ENCODE results near the gene SCUBE3.

SCUBE3 gene

DNA sequence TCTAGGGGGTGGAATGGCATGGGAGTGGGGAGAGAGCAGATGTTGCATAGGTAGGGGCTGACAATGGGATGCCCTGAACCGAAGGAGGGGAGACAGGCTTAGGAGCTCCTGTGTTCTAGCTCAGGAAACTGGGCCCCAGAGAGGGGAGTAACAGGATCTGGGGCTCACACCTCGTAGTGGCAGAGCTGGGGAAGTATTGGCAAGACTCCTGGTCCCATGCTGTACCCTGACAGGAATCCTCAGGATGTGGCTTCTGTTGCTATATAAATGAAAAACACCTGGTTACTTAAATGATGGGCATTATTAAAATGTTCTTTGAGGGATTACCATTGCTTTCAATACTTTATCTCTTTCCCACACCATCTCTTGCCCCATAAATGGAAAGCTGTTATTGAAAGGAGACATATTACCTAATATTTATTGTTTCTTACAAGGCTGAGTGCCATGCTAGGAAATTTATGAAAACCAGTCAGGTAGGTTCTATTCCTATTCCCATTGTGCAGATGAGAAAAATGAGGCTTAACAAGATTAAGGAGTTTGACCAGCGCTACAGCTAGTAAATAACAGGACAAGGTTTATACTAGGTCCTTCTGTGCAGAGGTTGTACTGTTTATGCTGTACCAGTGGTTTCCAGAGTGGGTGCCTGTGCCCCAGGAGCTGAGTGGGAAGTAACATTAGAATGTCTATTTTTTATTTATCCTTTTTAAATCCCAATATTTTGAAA is 37.3 kb upstream of the SCUBE3 start:
- no peak for TF ChIP-seq TOX (CRISPR knock-in tag; IDR thresholded peaks at IDR 0.05; ENCODE audit: borderline replicate concordance)
- TF ChIP-seq, protein P1, sequence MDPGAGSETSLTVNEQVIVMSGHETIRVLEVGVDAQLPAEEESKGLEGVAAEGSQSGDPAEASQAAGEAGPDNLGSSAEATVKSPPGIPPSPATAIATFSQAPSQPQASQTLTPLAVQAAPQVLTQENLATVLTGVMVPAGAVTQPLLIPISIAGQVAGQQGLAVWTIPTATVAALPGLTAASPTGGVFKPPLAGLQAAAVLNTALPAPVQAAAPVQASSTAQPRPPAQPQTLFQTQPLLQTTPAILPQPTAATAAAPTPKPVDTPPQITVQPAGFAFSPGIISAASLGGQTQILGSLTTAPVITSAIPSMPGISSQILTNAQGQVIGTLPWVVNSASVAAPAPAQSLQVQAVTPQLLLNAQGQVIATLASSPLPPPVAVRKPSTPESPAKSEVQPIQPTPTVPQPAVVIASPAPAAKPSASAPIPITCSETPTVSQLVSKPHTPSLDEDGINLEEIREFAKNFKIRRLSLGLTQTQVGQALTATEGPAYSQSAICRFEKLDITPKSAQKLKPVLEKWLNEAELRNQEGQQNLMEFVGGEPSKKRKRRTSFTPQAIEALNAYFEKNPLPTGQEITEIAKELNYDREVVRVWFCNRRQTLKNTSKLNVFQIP (CRISPR knock-in tag; IDR thresholded peaks at IDR 0.05; ENCODE audit: borderline replicate concordance, low read depth) = no peak
- no peak for TF ChIP-seq TCF4 (CRISPR knock-in tag; IDR thresholded peaks at IDR 0.05; ENCODE audit: borderline replicate concordance)
- TF ChIP-seq CREB5 (CRISPR knock-in tag; IDR thresholded peaks at IDR 0.05; ENCODE audit: low read depth) = no peak
- no peak for TF ChIP-seq BACH2 (CRISPR knock-in tag; IDR thresholded peaks at IDR 0.05; ENCODE audit: borderline replicate concordance)
- no peak for TF ChIP-seq ZFP3 (CRISPR knock-in tag; IDR thresholded peaks at IDR 0.05)
- TF ChIP-seq ZNF8 (CRISPR knock-in tag; IDR thresholded peaks at IDR 0.05) = no peak
- TF ChIP-seq ZNF565 (CRISPR knock-in tag; conservative IDR thresholded peaks at IDR 0.05; ENCODE audit: low read depth) = no peak
- TF ChIP-seq ARNTL (CRISPR knock-in tag; IDR thresholded peaks at IDR 0.05; ENCODE audit: borderline replicate concordance, low read depth) = no peak
- no peak for TF ChIP-seq SNAI2 (CRISPR knock-in tag; IDR thresholded peaks at IDR 0.05)
- no peak for TF ChIP-seq ZFP30 (CRISPR knock-in tag; IDR thresholded peaks at IDR 0.05)
- no peak for TF ChIP-seq ESRRG (CRISPR knock-in tag; IDR thresholded peaks at IDR 0.05)
- TF ChIP-seq, protein P2, sequence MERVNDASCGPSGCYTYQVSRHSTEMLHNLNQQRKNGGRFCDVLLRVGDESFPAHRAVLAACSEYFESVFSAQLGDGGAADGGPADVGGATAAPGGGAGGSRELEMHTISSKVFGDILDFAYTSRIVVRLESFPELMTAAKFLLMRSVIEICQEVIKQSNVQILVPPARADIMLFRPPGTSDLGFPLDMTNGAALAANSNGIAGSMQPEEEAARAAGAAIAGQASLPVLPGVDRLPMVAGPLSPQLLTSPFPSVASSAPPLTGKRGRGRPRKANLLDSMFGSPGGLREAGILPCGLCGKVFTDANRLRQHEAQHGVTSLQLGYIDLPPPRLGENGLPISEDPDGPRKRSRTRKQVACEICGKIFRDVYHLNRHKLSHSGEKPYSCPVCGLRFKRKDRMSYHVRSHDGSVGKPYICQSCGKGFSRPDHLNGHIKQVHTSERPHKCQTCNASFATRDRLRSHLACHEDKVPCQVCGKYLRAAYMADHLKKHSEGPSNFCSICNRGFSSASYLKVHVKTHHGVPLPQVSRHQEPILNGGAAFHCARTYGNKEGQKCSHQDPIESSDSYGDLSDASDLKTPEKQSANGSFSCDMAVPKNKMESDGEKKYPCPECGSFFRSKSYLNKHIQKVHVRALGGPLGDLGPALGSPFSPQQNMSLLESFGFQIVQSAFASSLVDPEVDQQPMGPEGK (CRISPR knock-in tag; IDR thresholded peaks at IDR 0.05; ENCODE audit: borderline replicate concordance) = no peak
- no peak for TF ChIP-seq ZNF70 (CRISPR knock-in tag; IDR thresholded peaks at IDR 0.05)
- no peak for TF ChIP-seq CSDC2 (CRISPR knock-in tag; IDR thresholded peaks at IDR 0.05)
- no peak for ATAC-seq

DNA sequence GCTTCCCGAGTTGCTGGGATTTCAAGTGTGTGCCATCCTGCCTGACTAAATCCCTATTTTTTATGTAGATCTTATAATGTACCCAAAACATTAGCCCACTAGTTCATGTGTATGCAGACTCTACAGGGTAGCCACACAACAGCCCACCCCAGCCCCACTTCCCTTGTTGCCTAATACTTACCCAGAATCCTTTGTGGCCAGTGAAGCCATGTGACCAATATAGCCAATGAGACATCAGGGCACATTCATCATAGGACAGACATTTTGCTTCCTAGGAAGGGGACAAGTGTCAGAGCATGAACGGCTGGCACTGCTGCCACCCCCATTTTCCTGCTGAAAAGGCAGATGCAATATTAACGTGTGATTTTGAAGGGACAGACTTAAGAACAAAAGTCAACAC is 36.6 kb upstream of the SCUBE3 start:
- no peak for ATAC-seq
- TF ChIP-seq, protein P1 (CRISPR knock-in tag; IDR thresholded peaks at IDR 0.05; ENCODE audit: borderline replicate concordance, low read depth) = no peak
- TF ChIP-seq ZC3H10 (CRISPR knock-in tag; IDR thresholded peaks at IDR 0.05) = no peak
- TF ChIP-seq TSHZ2 (CRISPR knock-in tag; IDR thresholded peaks at IDR 0.05) = no peak
- no peak for TF ChIP-seq ARNTL (CRISPR knock-in tag; IDR thresholded peaks at IDR 0.05; ENCODE audit: borderline replicate concordance, low read depth)
- TF ChIP-seq TOX (CRISPR knock-in tag; IDR thresholded peaks at IDR 0.05; ENCODE audit: borderline replicate concordance) = no peak
- no peak for TF ChIP-seq CREB5 (CRISPR knock-in tag; IDR thresholded peaks at IDR 0.05; ENCODE audit: low read depth)
- no peak for TF ChIP-seq ZNF565 (CRISPR knock-in tag; conservative IDR thresholded peaks at IDR 0.05; ENCODE audit: low read depth)
- TF ChIP-seq TCF4 (CRISPR knock-in tag; IDR thresholded peaks at IDR 0.05; ENCODE audit: borderline replicate concordance) = no peak
- TF ChIP-seq PPARA (CRISPR knock-in tag; IDR thresholded peaks at IDR 0.05; ENCODE audit: borderline replicate concordance) = no peak
- no peak for TF ChIP-seq CSDC2 (CRISPR knock-in tag; IDR thresholded peaks at IDR 0.05)
- no peak for TF ChIP-seq OSR1 (CRISPR knock-in tag; IDR thresholded peaks at IDR 0.05)

All from SK-N-SH treated with all-trans-retinoic acid at 6 μM for 48 hours (cell line).